GM12878 (cell line): ENCODE measurements around the gene IREB2. TPM values are rescaled to one million over a fixed set of nuclear protein-coding genes. Genes with fewer than 3 reads are reported as not detected.

Experiments
- ATAC-seq: fragments of 200-7000 bp; cut with Tn5 transposase; 3 replicates; pipeline ENCODE4 v1.9.1; 2020; ENCODE audit warnings: mild to moderate bottlenecking, moderate library complexity
- Bru-seq: library from RNA; stranded (reverse); fragments of 400-500 nt; gene quantifications from one replicate; lab custom pipeline; 2021; lab: Mats Ljungman, UMichigan
- BruChase-seq, 2 experiments: library from RNA; stranded (reverse); fragments of 400-500 nt; gene quantifications; one replicate each; lab custom pipeline; 2021; lab: Mats Ljungman, UMichigan
- BruUV-seq: library from RNA; stranded (reverse); fragments of 400-500 nt; replicated peaks from 2 replicates; lab custom pipeline; 2021; lab: Mats Ljungman, UMichigan
- CTCF ChIA-PET: fragments of 300-600 bp; sonication (Branson Sonifier 250); formaldehyde crosslinking; extraction: SDS; loops from one replicate; lab custom pipeline; 2021; ENCODE audit warnings: inconsistent platforms; lab: Yijun Ruan, JAX
- POLR2A ChIA-PET: fragments of 350-600 bp; formaldehyde crosslinking; extraction: SDS; loops from one replicate; lab custom pipeline; 2021; ENCODE audit warnings: inconsistent platforms; lab: Charles Lee
- RAD21 ChIA-PET: fragments of 300-600 bp; sonication (Branson Sonifier 250); formaldehyde crosslinking; loops from one replicate; lab custom pipeline; 2023; ENCODE audit warnings: antibody characterized with exemption; ENCODE audit not compliant: unreplicated experiment; lab: Charles Lee
- SMC1A ChIA-PET: fragments of 300-600 bp; sonication (Branson Sonifier 250); formaldehyde crosslinking; loops from one replicate; lab custom pipeline; 2023; ENCODE audit not compliant: unreplicated experiment, uncharacterized antibody; lab: Charles Lee
- DNase-seq: peaks from one replicate; pipeline ENCODE4 v3.0.0-alpha.2; 2011; ENCODE audit warnings: low read depth, low spot score
- FAIRE-seq: peaks from 3 replicates; lab custom pipeline; 2011; peaks lifted over from hg19 to GRCh38; lab: Jason Lieb, UNC
- H2AFZ ChIP-seq: 2 replicates; pipeline ENCODE4 v1.6.0; 2011; ENCODE audit warnings: low read depth, low read length, control low read depth; ENCODE audit not compliant: control insufficient read depth
- H3K27ac ChIP-seq: 2 replicates; pipeline ENCODE4 v1.5.1; 2011; ENCODE audit warnings: control low read depth; ENCODE audit not compliant: control insufficient read depth, insufficient read depth
- H3K27me3 ChIP-seq, 2 experiments: replicated peaks in 1 of 2; 2 replicates each; pipeline versions ENCODE4 v1.6.0 to v1.6.1; 2011; ENCODE audit warnings: low read length in 1 of 2; ENCODE audit not compliant: control insufficient read depth in 2 of 2, insufficient read depth in 2 of 2
- H3K36me3 ChIP-seq, 2 experiments: 2 replicates each; pipeline ENCODE4 v1.5.1; 2011; ENCODE audit warnings: low read length in 1 of 2; ENCODE audit not compliant: control insufficient read depth in 2 of 2, insufficient read depth in 2 of 2
- H3K4me1 ChIP-seq: 2 replicates; pipeline ENCODE4 v1.6.1; 2011; ENCODE audit warnings: mild to moderate bottlenecking, low read length, moderate library complexity, mixed read lengths; ENCODE audit not compliant: control insufficient read depth, insufficient read depth
- H3K4me2 ChIP-seq: 2 replicates; pipeline ENCODE4 v1.6.0; 2011; ENCODE audit warnings: control low read depth; ENCODE audit not compliant: control insufficient read depth, insufficient read depth
- H3K4me3 ChIP-seq: fragments of 200-600 bp; sonication (generic); 2 replicates; pipeline ENCODE4 v1.5.1; 2016
- H3K79me2 ChIP-seq: 2 replicates; pipeline ENCODE4 v1.6.0; 2011; ENCODE audit warnings: low read length; ENCODE audit not compliant: control insufficient read depth, insufficient read depth
- H3K9ac ChIP-seq: 2 replicates; pipeline ENCODE4 v1.8.0; 2011; ENCODE audit warnings: low read length, control low read depth, mixed read lengths; ENCODE audit not compliant: control insufficient read depth, insufficient read depth
- H3K9me3 ChIP-seq: replicated peaks from 3 replicates; pipeline ENCODE4 v1.5.1; 2011; ENCODE audit warnings: mild to moderate bottlenecking, low read length; ENCODE audit not compliant: control insufficient read depth, insufficient read depth
- H4K20me1 ChIP-seq: 2 replicates; pipeline ENCODE4 v1.6.0; 2011; ENCODE audit not compliant: control insufficient read depth, insufficient read depth
- CHD2 ChIP-seq: IDR thresholded peaks from 2 replicates; pipeline ENCODE4 v1.6.1; 2011; ENCODE audit warnings: low read depth, low read length, improper control_type of control experiment, borderline replicate concordance
- DPF2 ChIP-seq: fragments of 450-650 bp; IDR thresholded peaks from 2 replicates; pipeline ENCODE4 v1.6.1; 2017; ENCODE audit warnings: mild to moderate bottlenecking
- GATAD2B ChIP-seq: fragments of 450-650 bp; conservative IDR thresholded peaks from 2 replicates; pipeline ENCODE4 v1.6.1; 2017; ENCODE audit warnings: low read depth, mild to moderate bottlenecking, moderate library complexity
- MTA2 ChIP-seq: fragments of 450-650 bp; IDR thresholded peaks from 2 replicates; pipeline ENCODE4 v1.6.1; 2016; ENCODE audit warnings: low read depth, mild to moderate bottlenecking, moderate library complexity
- MYC ChIP-seq: IDR thresholded peaks from 2 replicates; pipeline ENCODE4 v1.6.1; 2011; ENCODE audit warnings: mild to moderate bottlenecking, low read length, moderate library complexity, inconsistent platforms; ENCODE audit not compliant: insufficient read depth, insufficient replicate concordance, insufficient read length, severe bottlenecking
- NBN ChIP-seq: fragments of 450-650 bp; IDR thresholded peaks from 2 replicates; pipeline ENCODE4 v1.6.1; 2016
- NFYB ChIP-seq: IDR thresholded peaks from 2 replicates; pipeline ENCODE4 v1.6.1; 2011; ENCODE audit warnings: low read depth, mild to moderate bottlenecking, low read length, improper control_type of control experiment, moderate library complexity; ENCODE audit not compliant: insufficient read depth
- NR2F1 ChIP-seq: fragments of 450-650 bp; conservative IDR thresholded peaks from 2 replicates; pipeline ENCODE4 v1.6.1; 2017; ENCODE audit warnings: mild to moderate bottlenecking
- POLR2A ChIP-seq: IDR thresholded peaks from 2 replicates; pipeline ENCODE4 v1.6.1; 2011; ENCODE audit warnings: low read depth, mild to moderate bottlenecking, low read length
- RAD21 ChIP-seq: IDR thresholded peaks from 2 replicates; pipeline ENCODE4 v1.6.1; 2011; ENCODE audit warnings: mild to moderate bottlenecking, low read depth, low read length, moderate library complexity; ENCODE audit not compliant: insufficient read depth
- SPI1 ChIP-seq: IDR thresholded peaks from 2 replicates; pipeline ENCODE4 v1.6.1; 2011; ENCODE audit warnings: low read depth, mild to moderate bottlenecking, low read length, moderate library complexity, borderline replicate concordance; ENCODE audit not compliant: insufficient read depth
- SRF ChIP-seq, 2 experiments: IDR thresholded peaks; 2 replicates each; pipeline ENCODE4 v1.6.1; 2011; ENCODE audit warnings: low read depth in 2 of 2, low read length in 2 of 2, mild to moderate bottlenecking in 1 of 2, moderate library complexity in 1 of 2
- TAF1 ChIP-seq: IDR thresholded peaks from 2 replicates; pipeline ENCODE4 v1.6.1; 2011; ENCODE audit warnings: mild to moderate bottlenecking, low read depth, low read length, borderline replicate concordance
- TCF3 ChIP-seq: IDR thresholded peaks from 2 replicates; pipeline ENCODE4 v1.6.1; 2012; ENCODE audit warnings: low read depth, mild to moderate bottlenecking, low read length, borderline replicate concordance; ENCODE audit not compliant: insufficient read depth
- ZBED1 ChIP-seq: IDR thresholded peaks from 2 replicates; pipeline ENCODE4 v1.6.1; 2016; ENCODE audit warnings: borderline replicate concordance
- WGBS: methylation state at CpG from one replicate; pipeline ENCODE4 v1.1.6; 2016; ENCODE audit warnings: low lambda C conversion rate; ENCODE audit not compliant: insufficient replicate concordance, insufficient coverage; ENCODE audit errors: missing lambda C conversion rate; 5-methylcytosine and 5-hydroxymethylcytosine counted together
- in situ Hi-C: fragments of 300-500 bp; cut with MboI; formaldehyde crosslinking; loops from 9 replicates; pipeline ENCODE4 v1.14.3; 2018; ENCODE audit warnings: mixed read lengths
- intact Hi-C: fragments of 100-400 bp; cut with micrococcal nuclease; formaldehyde crosslinking; loops from one replicate; pipeline ENCODE4 v1.14.2; 2022; ENCODE audit not compliant: unreplicated experiment
- long read RNA-seq, 2 experiments: library from polyadenylated mRNA; unstranded; transcript quantifications; one replicate each; pipeline ENCODE4 v2.0.0, GENCODE V29; 2019 to 2020
- polyA minus RNA-seq, 3 experiments: library from RNA; depleted of rRNA, polyadenylated mRNA; stranded (reverse); fragments of >200 nt; gene quantifications; 2 replicates each; pipeline ENCODE4 v1.2.3, GENCODE V29; 2011
- polyA plus RNA-seq, 11 experiments: library from polyadenylated mRNA; depleted of rRNA in 4 of 11; unstranded in 6 of 11; stranded (reverse) in 5 of 11; fragments of >200 nt; fragmentation: Nextera tagmentation in 4 of 11; fragmentation: Illumina TruSeq in 1 of 11; extraction: Ambion mirVana in 4 of 11; extraction: Trizol in 1 of 11; gene quantifications; 1 replicate in 1 of 11; 2 replicates in 10 of 11; pipeline versions ENCODE4 v1.2.1 to v1.2.3, GENCODE V29; 2011 to 2016; ENCODE audit warnings: inconsistent platforms in 2 of 11, missing spikeins in 2 of 11, low read depth in 1 of 11
- total RNA-seq, 4 experiments: library from RNA; depleted of rRNA in 3 of 4; stranded (reverse); fragments of >200 nt in 3 of 4; fragmentation: Illumina TruSeq in 1 of 4; extraction: Trizol in 1 of 4; gene quantifications; 2 replicates each; pipeline versions ENCODE4 v1.2.1 to v1.2.3, GENCODE V29; 2013 to 2021

IREB2 gene, protein sequence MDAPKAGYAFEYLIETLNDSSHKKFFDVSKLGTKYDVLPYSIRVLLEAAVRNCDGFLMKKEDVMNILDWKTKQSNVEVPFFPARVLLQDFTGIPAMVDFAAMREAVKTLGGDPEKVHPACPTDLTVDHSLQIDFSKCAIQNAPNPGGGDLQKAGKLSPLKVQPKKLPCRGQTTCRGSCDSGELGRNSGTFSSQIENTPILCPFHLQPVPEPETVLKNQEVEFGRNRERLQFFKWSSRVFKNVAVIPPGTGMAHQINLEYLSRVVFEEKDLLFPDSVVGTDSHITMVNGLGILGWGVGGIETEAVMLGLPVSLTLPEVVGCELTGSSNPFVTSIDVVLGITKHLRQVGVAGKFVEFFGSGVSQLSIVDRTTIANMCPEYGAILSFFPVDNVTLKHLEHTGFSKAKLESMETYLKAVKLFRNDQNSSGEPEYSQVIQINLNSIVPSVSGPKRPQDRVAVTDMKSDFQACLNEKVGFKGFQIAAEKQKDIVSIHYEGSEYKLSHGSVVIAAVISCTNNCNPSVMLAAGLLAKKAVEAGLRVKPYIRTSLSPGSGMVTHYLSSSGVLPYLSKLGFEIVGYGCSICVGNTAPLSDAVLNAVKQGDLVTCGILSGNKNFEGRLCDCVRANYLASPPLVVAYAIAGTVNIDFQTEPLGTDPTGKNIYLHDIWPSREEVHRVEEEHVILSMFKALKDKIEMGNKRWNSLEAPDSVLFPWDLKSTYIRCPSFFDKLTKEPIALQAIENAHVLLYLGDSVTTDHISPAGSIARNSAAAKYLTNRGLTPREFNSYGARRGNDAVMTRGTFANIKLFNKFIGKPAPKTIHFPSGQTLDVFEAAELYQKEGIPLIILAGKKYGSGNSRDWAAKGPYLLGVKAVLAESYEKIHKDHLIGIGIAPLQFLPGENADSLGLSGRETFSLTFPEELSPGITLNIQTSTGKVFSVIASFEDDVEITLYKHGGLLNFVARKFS
- 107 and 109 TPM in 2 replicates for total RNA-seq (2013; cell fraction: nucleolus; rRNA removed)
- total RNA-seq (2014; rRNA removed) = 22.8 and 23.0 TPM in 2 replicates
- total RNA-seq (2014; rRNA removed; fragmentation: Illumina TruSeq; extraction: Trizol) = 25.8 and 30.0 TPM in 2 replicates
- 51.3 and 52.4 TPM in 2 replicates for total RNA-seq (2021)
- 11.5 TPM for polyA plus RNA-seq (2011; ENCODE audit: low read depth)
- 35.7 and 49.6 TPM in 2 replicates for polyA plus RNA-seq (2011; rRNA removed)
- 13.1 and 17.0 TPM in 2 replicates for polyA plus RNA-seq (2011; cell fraction: cytosol; rRNA removed)
- 21.4 and 26.3 TPM in 2 replicates for polyA plus RNA-seq (2011; cell fraction: nucleus; rRNA removed)
- polyA plus RNA-seq (2012) = 23.9 and 27.4 TPM in 2 replicates
- polyA plus RNA-seq (2014; fragmentation: Illumina TruSeq; extraction: Trizol) = 34.9 and 48.1 TPM in 2 replicates
- 10 to 100 TPM; 13.0 to 13.9 TPM for polyA plus RNA-seq (2014; fragmentation: Nextera tagmentation; extraction: Ambion mirVana)
- 21.9 and 23.1 TPM in 2 replicates for polyA plus RNA-seq (2014; rRNA removed)
- polyA plus RNA-seq (2016; fragmentation: Nextera tagmentation; extraction: Ambion mirVana) = 10 to 100 TPM; 21.9 to 25.8 TPM
- polyA minus RNA-seq (2011; rRNA and poly(A)+ RNA removed) = 41.2 and 58.5 TPM in 2 replicates
- 26.2 and 35.7 TPM in 2 replicates for polyA minus RNA-seq (2011; cell fraction: cytosol; rRNA and poly(A)+ RNA removed)
- 23.1 and 35.3 TPM in 2 replicates for polyA minus RNA-seq (2011; cell fraction: nucleus; rRNA and poly(A)+ RNA removed)
- Bru-seq, nascent RNA = percentile 92 among the genes with signal in this experiment
- BruChase-seq, experiment 1, labeled RNA remaining after a 6-hour chase = percentile 90 among the genes with signal in this experiment
- percentile 92 among the genes with signal in this experiment for BruChase-seq, experiment 2, labeled RNA remaining after a 2-hour chase
- long read RNA-seq, experiment 1, full-length matches to known transcripts = 1 of 5 reads
- long read RNA-seq, experiment 1, partial matches to known transcripts = 3 of 5 reads
- long read RNA-seq, experiment 1, other reads (novel, unspliced or antisense) = 1 of 5 reads
- long read RNA-seq, experiment 2, full-length matches to known transcripts = 1 of 34 reads
- long read RNA-seq, experiment 2, partial matches to known transcripts = 26 of 34 reads
- long read RNA-seq, experiment 2, other reads (novel, unspliced or antisense) = 7 of 34 reads

- FAIRE-seq (peak; percentile 97), DNase-seq (peak; percentile 94), ATAC-seq (peak; percentile 93)
- ChIA-PET RAD21 (interaction anchor here (0.6 to 1.9 kb wide), 7 partner anchors 12 to 1372 kb away, joined by 3 to 12 read pairs (median 6); partner anchors contain the start of genes PSMA4 and SKIC8), CTCF (interaction anchor here (0.7 to 3.7 kb wide), 12 partner anchors 10 to 333 kb away, joined by 3 to 20 read pairs (median 4); no protein-coding TSS in a partner anchor), SMC1A (interaction anchor here (0.5 to 1.7 kb wide), 12 partner anchors 10 to 283 kb away, joined by 3 to 9 read pairs (median 4); partner anchors contain the start of genes PSMA4 and SKIC8), POLR2A (interaction anchor here (0.7 to 2.5 kb wide), 8 partner anchors 9 to 334 kb away, joined by 3 to 13 read pairs (median 4); partner anchors contain the start of genes PSMA4 and SKIC8)
- peak within 1 kb of the TSS; percentile 78 for H3K4me2 ChIP-seq
- H3K79me2 ChIP-seq = peaks cover 48% of the 10 kb centered on the region
- peak within 1 kb of the TSS; percentile 98 for H3K9ac ChIP-seq
- peak within 1 kb of the TSS; percentile 91 for H2AFZ ChIP-seq
- no peaks in the 10 kb centered on the region for H4K20me1 ChIP-seq
- 0 out of 2 replicates have a peak, but pooled peaks cover 8% of the 10 kb centered on the region for H3K4me1 ChIP-seq
- peak within 1 kb of the TSS; percentile 95 for H3K27ac ChIP-seq
- no TSS peak for BruUV-seq
- peaks cover 0 to 9% of the 10 kb centered on the region in 2 experiments; a peak in 1 of 4 replicates for H3K36me3 ChIP-seq
- in situ Hi-C loops = no loop called here
- peak within 1 kb of the TSS; percentile 98 for H3K4me3 ChIP-seq
- H3K9me3 ChIP-seq = no peaks in the 10 kb centered on the region
- no peaks in the 10 kb centered on the region for H3K27me3 ChIP-seq
- WGBS = under 1% methylated on average over 65 of the region's 78 CpGs
- intact Hi-C loops = no loop called here
- TF ChIP-seq ZBED1 = 0 out of 2 replicates have a peak, but pooled peaks have one; percentile 22
- peak; percentile 55; the same call in 1 of the 2 replicates for TF ChIP-seq SPI1
- TF ChIP-seq TCF3 = 0 out of 2 replicates have a peak, but pooled peaks have one; percentile 18
- TF ChIP-seq NFYB = no peak
- TF ChIP-seq POLR2A = peak; percentile 89
- peak; percentile 56; the same call in 1 of the 2 replicates for TF ChIP-seq MTA2
- peak; percentile 57 to 70; a peak in 3 of 4 replicates for TF ChIP-seq SRF (IDR thresholded peaks at IDR 0.05; ENCODE audit: low read depth in 2 of 2, low read length in 2 of 2)
- TF ChIP-seq RAD21 = no peak
- TF ChIP-seq TAF1 = peak; percentile 82
- TF ChIP-seq NBN = peak; percentile 95
- peak; percentile 71 for TF ChIP-seq MYC
- TF ChIP-seq DPF2 = 0 out of 2 replicates have a peak, but pooled peaks have one; percentile 27
- peak; percentile 80 for TF ChIP-seq NR2F1
- peak; percentile 99 for TF ChIP-seq CHD2
- peak; percentile 71 for TF ChIP-seq GATAD2B
Measured at GRCh38 chr15:78437762-78438618, at the start of gene IREB2. Gene IREB2 (plus strand): TSS chr15:78438216. CDS start chr15:78438338, 122 bp downstream.
